Activated naive CD8-positive, alpha-beta T cell treated with anti-CD3 and anti-CD28 coated beads, Interleukin-2, amount 50 U/mL, for 16 hours (primary cell): ENCODE results near the gene COX18.

Experiments used
- DNase-seq: peaks from one replicate; pipeline ENCODE4 v3.0.0-alpha.2; 2020; ENCODE audit warnings: low read depth, low spot score

The COX18 gene

GRCh38 chr4:73069338-73070073, at the start of gene COX18:
Gene COX18, minus strand, starts transcription at chr4:73069716. Its CDS starts 67 bp downstream, at chr4:73069649.
- DNase-seq, result peak; percentile 79

GRCh38 chr4:73109493-73109892, 40.0 kb upstream of the COX18 start:
- no peak for DNase-seq

DNA sequence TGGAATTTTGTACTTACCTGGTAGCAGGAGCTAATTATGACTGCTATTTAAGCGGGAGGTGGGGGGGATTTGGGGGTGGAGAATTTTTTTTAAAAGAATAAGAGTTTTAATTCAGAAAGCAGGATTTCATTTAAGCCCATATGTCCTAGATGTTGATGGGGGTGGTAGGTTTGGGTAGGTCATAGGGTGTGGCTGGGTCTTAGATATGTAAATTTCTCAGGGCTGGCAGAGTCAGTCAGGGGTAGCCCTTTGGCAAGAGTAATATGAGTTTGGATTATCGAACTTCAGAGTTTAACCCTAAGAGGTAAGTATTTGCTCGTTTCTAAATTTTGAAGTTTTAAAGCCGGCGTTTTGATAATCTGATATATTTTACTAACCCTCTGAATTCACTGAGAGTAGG, 35.2 kb upstream of the COX18 start:
- DNase-seq, result no peak

GRCh38 chr4:73103799-73104503, 34.4 kb upstream of the COX18 start:
- DNase-seq, result no peak

GRCh38 chr4:73099143-73099542, 29.6 kb upstream of the COX18 start:
- DNase-seq, result no peak

GRCh38 chr4:73098713-73099112, 29.2 kb upstream of the COX18 start:
- no peak for DNase-seq

DNA sequence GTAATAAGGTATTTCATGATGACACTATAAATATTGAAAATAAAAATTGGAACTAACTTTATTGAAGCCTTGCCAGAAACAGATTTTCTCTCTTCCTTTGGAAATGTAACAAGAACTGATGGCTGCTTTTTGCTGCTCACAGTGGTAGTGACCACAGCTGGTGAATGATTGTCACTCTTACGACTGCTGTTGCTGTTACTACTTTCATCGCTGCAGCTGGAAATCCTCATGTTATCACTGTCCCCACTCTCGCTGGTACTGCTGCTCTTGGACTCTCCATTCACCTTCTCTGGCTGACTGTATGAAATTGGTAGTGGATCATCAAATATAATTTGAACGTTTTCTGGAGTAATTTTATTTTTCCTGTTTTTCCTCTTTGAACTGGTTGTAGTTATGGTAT, 28.5 kb upstream of the COX18 start:
- DNase-seq, result no peak

- DNase-seq, result no peak
Observed at GRCh38 chr4:73092868-73093267, 23.4 kb upstream of the COX18 start.

DNA sequence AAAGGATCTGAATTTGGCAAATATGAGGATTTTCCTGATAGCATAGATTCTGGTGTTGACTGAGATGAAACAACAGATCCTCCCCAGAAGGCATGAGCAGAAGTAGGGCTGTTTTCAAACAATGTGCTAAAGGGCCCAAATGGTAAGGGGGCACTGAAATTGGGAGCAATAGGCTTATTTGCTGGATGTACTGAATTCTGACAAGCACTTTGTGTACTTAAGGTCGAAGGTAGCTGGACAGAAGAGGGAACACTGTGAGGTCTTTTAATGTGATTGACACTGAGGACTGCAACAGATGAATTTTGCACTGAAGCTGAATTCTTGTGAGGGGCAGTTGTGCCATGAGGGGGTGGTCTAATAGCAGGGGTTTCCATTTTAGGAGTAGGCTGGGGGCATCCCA, 21.2 kb upstream of the COX18 start:
- DNase-seq, result no peak

- no peak for DNase-seq
Observed at GRCh38 chr4:73087871-73088270, 18.4 kb upstream of the COX18 start.

DNA sequence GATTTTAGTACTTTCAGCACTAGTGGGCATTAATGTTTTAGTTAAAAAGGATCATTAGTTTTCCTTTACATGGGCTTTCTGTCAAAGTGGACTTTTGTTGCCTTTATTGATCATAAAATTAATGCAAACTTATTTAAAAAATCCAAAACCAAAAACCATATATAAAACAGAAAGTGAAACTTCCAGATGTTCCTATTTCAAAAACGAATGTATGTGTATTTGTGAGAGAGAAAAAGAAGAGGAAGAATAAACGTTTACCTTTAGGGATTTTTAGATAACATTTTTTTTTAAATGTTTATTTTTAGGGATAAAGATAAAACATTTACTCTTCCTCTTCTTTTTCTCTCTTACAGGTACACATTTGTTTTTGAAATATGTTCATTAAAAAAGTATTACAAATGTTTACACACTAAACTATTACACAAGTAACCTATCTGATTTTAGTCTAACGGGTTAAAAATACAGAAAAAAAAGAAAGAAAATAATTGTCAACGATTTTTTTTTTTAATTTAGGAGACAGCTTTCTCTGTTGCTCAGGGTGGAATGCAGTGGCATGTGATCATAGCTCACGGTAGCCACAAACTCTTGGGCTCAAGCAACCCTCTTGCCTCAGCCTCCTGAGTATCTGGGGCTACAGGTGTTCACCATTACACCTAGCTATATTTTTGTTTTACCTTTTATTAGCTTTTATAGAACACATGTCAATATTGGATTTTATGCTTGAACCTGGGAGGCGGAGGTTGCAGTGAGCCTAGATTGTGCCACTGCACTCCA, 16.8 kb upstream of the COX18 start:
- DNase-seq, result no peak

DNA sequence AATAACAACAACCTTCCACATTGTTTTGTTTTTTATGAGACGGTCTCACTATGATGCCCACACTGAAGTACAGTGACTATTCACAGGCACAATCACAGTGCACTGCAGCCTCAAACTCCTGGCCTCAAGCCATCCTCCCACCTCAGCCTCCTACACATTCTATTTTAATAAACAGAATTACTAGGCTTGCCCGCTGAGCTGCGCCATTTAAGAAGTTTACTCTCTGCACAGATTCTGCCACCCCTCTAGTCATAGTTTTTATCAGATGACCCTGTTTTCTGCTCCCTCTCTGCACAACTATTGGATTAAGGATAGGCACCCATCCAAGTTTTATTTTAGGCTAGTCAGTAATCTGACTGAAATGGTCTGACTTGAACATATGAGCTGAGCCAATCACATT, 11.3 kb upstream of the COX18 start:
- no peak for DNase-seq

GRCh38 chr4:73075832-73076231, 6.3 kb upstream of the COX18 start:
- DNase-seq, result no peak

DNA sequence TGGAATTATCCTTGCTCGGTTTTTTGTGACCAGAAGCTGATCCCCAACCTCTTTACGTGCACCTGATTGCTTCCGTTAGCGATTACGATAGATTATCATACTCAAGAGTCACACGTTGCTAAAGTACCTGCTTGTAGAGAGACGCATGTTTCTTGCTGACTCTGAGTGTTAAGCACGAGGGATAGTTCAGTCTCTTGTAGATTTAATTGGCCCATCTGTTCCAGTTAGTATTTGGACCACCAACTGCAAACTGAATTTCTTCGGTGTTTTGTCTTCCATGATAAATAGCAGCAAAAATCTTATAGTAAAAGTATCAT, 516 bp upstream of the COX18 start:
- DNase-seq, result no peak

GRCh38 chr4:73068491-73069337, 802 bp downstream of the COX18 start:
- no peak for DNase-seq

GRCh38 chr4:73067971-73068394, 1.5 kb downstream of the COX18 start:
- no peak for DNase-seq

- no peak for DNase-seq
Observed at GRCh38 chr4:73066928-73067327, 2.6 kb downstream of the COX18 start.

GRCh38 chr4:73066445-73066844, 3.1 kb downstream of the COX18 start:
- DNase-seq, result no peak

- DNase-seq, result no peak
Observed at GRCh38 chr4:73064536-73064935, 5.0 kb downstream of the COX18 start.

DNA sequence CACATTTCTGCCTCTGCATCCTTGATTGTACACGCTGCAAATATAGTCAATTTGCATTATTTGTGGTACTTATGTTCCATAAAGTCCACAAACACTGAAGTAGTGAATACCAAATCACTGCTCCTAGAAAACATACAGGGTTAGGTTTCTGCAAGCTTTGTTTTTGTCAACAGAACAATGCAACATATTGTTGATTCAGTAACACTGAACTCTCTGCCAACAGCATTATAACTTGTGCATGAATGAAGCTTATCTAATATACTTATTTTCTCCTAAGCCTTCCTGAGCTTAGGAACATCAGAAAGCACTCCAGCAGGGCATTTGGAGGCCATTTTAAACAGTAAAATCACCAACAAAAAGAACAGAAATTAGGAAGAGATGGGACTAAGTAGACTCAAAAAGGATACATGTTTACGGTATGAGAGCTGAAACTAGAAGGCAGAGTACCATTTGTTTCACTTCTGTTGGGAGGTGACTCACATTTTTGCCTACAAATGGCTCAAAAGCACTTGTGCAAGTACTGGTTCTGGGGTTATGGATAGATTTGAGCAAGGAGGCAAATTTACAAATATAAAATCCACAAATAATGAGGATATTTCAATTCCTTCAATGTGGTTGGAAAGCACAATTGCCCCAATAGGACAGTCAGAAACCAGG, 14.1 kb downstream of the COX18 start:
- no peak for DNase-seq

DNA sequence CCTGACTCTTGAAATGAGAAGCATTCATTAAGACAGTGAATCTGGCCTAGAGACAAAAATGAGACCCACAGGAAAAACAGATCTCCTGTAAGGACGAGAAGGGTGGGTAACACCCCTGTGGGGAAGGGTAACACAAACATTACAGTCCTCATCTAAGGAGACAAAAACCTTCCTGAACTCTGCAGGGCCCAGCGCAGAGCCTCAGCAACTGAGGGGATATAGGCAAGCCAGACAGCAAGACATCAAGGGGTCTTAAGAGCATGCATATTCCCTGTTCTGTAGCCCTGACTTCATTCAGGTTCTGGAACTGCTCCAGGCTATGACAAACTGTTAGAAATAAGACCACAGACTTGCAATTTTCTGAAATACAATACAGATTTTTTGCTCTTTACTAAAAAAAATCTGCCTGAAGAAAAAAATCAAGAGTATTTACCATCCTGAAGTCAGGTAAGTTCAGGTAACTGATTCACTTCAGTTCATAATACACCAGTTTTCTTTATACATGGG, 15.5 kb downstream of the COX18 start:
- DNase-seq, result no peak
